NB4 (cell line): Measurements from ENCODE around the gene OR10K1.
A peak's percentile ranks its signal among the peaks of the same experiment; 100 is the strongest.

Source experiments
- DNase-seq: peaks from one replicate; pipeline ENCODE4 v3.0.0; 2010; ENCODE audit warnings: low read depth
- H3K4me3 ChIP-seq: one replicate; pipeline ENCODE4 v1.5.1; 2011; ENCODE audit warnings: mild to moderate bottlenecking, low read depth, low read length, moderate library complexity
- CTCF ChIP-seq: IDR thresholded peaks from one replicate; pipeline ENCODE4 v1.5.1; 2012; ENCODE audit warnings: low read depth, low read length
- MAX ChIP-seq: IDR thresholded peaks from 2 replicates; pipeline ENCODE4 v1.6.1; 2011; ENCODE audit warnings: low read depth, low read length
- MYC ChIP-seq: IDR thresholded peaks from 2 replicates; pipeline ENCODE4 v1.6.1; 2011; ENCODE audit warnings: low read depth, low read length
- POLR2A ChIP-seq: IDR thresholded peaks from 2 replicates; pipeline ENCODE4 v1.6.1; 2011; ENCODE audit warnings: mild to moderate bottlenecking; ENCODE audit not compliant: insufficient read length; ENCODE audit errors: extremely low read depth

Gene OR10K1

GRCh38 chr1:158496374-158496773 lies 34.7 kb downstream of the OR10K1 start:
- peak; percentile 58 for DNase-seq
- no peak overlapping the region for H3K4me3 ChIP-seq
- TF ChIP-seq CTCF (peak; percentile 26), MYC (no peak)

GRCh38 chr1:158506369-158506987 lies 44.8 kb downstream of the OR10K1 start:
- peak; percentile 67 for DNase-seq
- no peak for TF ChIP-seq POLR2A
- TF ChIP-seq CTCF = peak; percentile 73
- no peak overlapping the region for H3K4me3 ChIP-seq

GRCh38 chr1:158507511-158507910 lies 45.9 kb downstream of the OR10K1 start:
- DNase-seq = no peak
- H3K4me3 ChIP-seq = no peak overlapping the region
- TF ChIP-seq MAX = no peak
- TF ChIP-seq CTCF = no peak
- no peak for TF ChIP-seq POLR2A

- no peak for TF ChIP-seq POLR2A
- no peak for TF ChIP-seq MYC
- no peak for TF ChIP-seq MAX
- TF ChIP-seq CTCF = no peak
- H3K4me3 ChIP-seq = no peak overlapping the region
- DNase-seq = no peak
Measured at GRCh38 chr1:158509471-158510156, 48.0 kb downstream of the OR10K1 start.

- no peak for TF ChIP-seq MYC
- no peak for TF ChIP-seq CTCF
- no peak for TF ChIP-seq POLR2A
- no peak for TF ChIP-seq MAX
- no peak for DNase-seq
- no peak overlapping the region for H3K4me3 ChIP-seq
Measured at GRCh38 chr1:158516966-158517365, 55.3 kb downstream of the OR10K1 start.
